Epithelial cell of proximal tubule (primary cell): ENCODE measurements around the gene ADTRP. TPM values are rescaled to one million over a fixed set of nuclear protein-coding genes. Genes with fewer than 3 reads are reported as not detected.
"Not testable (repeated sequence)": the region's sequence is repeated elsewhere in the genome, so short reads cannot be mapped to it uniquely, and the experiment has no call there.

Source experiments
- DNase-seq: peaks from one replicate; pipeline ENCODE4 v3.0.0-alpha.2; 2011; ENCODE audit warnings: low read depth
- H3K4me3 ChIP-seq: 2 replicates; pipeline ENCODE4 v1.5.1; 2011; ENCODE audit warnings: low read depth, mild to moderate bottlenecking, low read length
- total RNA-seq: library from RNA; depleted of rRNA; stranded (reverse); fragments of >200 nt; gene quantifications from 2 replicates; pipeline ENCODE4 v1.2.3, GENCODE V29; 2015
- TF ChIP-seq, protein P1 (sequence below): conservative IDR thresholded peaks from 2 replicates; pipeline ENCODE4 v1.5.1; 2012; ENCODE audit warnings: low read depth, mild to moderate bottlenecking, low read length

The ADTRP gene
- total RNA-seq, 1 donor from 2014 or later = 0.12 TPM

GRCh38 chr6:11701573-11701972 is 77.0 kb downstream of the ADTRP start:
- H3K4me3 ChIP-seq = no peak overlapping the region
- TF ChIP-seq, protein P1, sequence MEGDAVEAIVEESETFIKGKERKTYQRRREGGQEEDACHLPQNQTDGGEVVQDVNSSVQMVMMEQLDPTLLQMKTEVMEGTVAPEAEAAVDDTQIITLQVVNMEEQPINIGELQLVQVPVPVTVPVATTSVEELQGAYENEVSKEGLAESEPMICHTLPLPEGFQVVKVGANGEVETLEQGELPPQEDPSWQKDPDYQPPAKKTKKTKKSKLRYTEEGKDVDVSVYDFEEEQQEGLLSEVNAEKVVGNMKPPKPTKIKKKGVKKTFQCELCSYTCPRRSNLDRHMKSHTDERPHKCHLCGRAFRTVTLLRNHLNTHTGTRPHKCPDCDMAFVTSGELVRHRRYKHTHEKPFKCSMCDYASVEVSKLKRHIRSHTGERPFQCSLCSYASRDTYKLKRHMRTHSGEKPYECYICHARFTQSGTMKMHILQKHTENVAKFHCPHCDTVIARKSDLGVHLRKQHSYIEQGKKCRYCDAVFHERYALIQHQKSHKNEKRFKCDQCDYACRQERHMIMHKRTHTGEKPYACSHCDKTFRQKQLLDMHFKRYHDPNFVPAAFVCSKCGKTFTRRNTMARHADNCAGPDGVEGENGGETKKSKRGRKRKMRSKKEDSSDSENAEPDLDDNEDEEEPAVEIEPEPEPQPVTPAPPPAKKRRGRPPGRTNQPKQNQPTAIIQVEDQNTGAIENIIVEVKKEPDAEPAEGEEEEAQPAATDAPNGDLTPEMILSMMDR = no peak
- no peak for DNase-seq

GRCh38 chr6:11700118-11700718 is 78.4 kb downstream of the ADTRP start:
- TF ChIP-seq, protein P1 = peak; percentile 59
- no peak overlapping the region for H3K4me3 ChIP-seq
- DNase-seq = no peak

- no peak overlapping the region for H3K4me3 ChIP-seq
- DNase-seq = no peak
- TF ChIP-seq, protein P1 = no peak
These were observed 79.0 kb downstream of the ADTRP start for GRCh38 chr6:11699576-11699975.

DNA sequence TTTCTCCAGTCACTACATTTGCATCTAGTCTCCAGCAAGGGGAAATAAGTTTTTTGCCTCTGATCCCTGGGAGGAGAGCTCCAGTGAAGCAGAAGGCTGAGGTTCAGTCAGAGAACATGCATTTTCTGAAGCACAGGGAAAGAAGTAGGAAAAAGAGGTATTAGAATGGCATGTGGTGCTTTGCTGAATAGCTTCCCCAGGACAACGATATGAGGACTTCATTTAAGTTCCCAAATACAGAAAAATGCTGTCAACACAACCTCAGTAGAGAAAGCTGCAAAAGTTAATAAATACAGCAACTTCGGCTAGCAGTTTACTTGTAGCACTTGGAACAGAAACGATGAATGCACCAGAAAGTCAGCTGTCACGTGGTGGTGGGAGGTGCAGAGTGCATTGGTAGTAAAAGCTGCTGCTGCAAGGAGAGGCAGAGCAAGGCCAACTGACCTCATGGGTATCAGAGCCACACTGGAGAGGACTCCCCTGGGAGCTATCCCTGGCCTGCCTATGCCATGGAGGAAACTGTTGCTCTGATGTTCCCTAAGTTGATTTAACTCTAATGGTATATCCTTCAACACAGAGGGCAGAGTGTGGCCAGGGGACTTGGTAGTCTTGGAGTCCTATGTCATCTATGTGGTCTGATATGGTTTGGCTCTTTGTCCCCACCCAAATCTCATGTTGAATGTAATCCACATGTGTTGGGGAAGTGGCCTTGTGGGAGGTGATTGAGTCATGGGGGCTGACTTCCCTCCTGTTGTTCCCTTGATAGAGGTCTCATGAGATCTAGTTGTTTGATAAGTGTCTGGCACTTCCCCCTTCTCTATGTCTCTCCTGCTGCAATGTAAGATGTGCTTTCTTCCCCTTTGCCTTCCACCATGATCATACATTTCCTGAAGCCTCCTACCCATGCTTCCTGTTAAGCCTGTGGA is 85.9 kb downstream of the ADTRP start:
- no peak overlapping the region for H3K4me3 ChIP-seq
- TF ChIP-seq, protein P1 = no peak
- DNase-seq = no peak

GRCh38 chr6:11689847-11690246 is 88.8 kb downstream of the ADTRP start:
- H3K4me3 ChIP-seq = no peak overlapping the region
- no peak for DNase-seq
- TF ChIP-seq, protein P1 = no peak

GRCh38 chr6:11689400-11689799 is 89.2 kb downstream of the ADTRP start:
- not testable (repeated sequence) for H3K4me3 ChIP-seq, DNase-seq

DNA sequence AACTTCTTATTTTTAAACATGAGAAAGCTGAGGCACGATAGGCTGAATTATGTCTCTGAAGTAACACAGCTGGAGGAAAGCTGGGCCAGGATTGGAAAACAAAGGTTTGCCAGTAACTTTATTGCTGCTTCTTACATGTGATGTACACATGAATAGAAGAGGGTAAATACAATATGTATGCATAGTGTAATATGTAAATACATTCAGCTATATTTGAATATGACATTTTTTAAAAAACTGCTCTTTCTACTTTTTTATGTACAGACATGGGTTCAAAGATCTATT is 90.2 kb downstream of the ADTRP start:
- DNase-seq = no peak
- TF ChIP-seq, protein P1 = no peak

More for the DNA sequence above, 90.2 kb downstream of the ADTRP start:
- no peak overlapping the region for H3K4me3 ChIP-seq
